WI38 (cell line): ENCODE data around the gene PELI2.

Experiments
- H3K4me3 ChIP-seq: 2 replicates; pipeline ENCODE4 v1.5.1; 2011; ENCODE audit warnings: low read depth, mild to moderate bottlenecking, control low read depth, low read length
- CTCF ChIP-seq: IDR thresholded peaks from 2 replicates; pipeline ENCODE4 v1.5.1; 2012; ENCODE audit warnings: low read depth, mild to moderate bottlenecking, control low read depth, low read length

PELI2 gene

GRCh38 chr14:56268039-56268438 is 149.8 kb downstream of the PELI2 start:
- no peak for TF ChIP-seq CTCF
- no peak overlapping the region for H3K4me3 ChIP-seq

GRCh38 chr14:56268673-56269072 is 150.5 kb downstream of the PELI2 start:
- no peak overlapping the region for H3K4me3 ChIP-seq
- no peak for TF ChIP-seq CTCF

GRCh38 chr14:56270921-56271320 is 152.7 kb downstream of the PELI2 start:
- TF ChIP-seq CTCF, result no peak
- no peak overlapping the region for H3K4me3 ChIP-seq

- H3K4me3 ChIP-seq, result no peak overlapping the region
- TF ChIP-seq CTCF, result no peak
Observed at GRCh38 chr14:56271970-56272369, 153.8 kb downstream of the PELI2 start.

GRCh38 chr14:56273155-56273554 is 154.9 kb downstream of the PELI2 start:
- H3K4me3 ChIP-seq, result no peak overlapping the region
- TF ChIP-seq CTCF, result no peak

GRCh38 chr14:56273951-56274350 is 155.7 kb downstream of the PELI2 start:
- no peak overlapping the region for H3K4me3 ChIP-seq
- no peak for TF ChIP-seq CTCF

- no peak for TF ChIP-seq CTCF
- no peak overlapping the region for H3K4me3 ChIP-seq
Observed at GRCh38 chr14:56274556-56274955, 156.3 kb downstream of the PELI2 start.
